Daoy (cell line): ENCODE results near the gene DUS1L. TPM values are rescaled to one million over a fixed set of nuclear protein-coding genes. Genes with fewer than 3 reads are reported as not detected.

Experiments used
- DNase-seq: peaks from one replicate; pipeline ENCODE4 v3.0.0-alpha.2; 2015; ENCODE audit warnings: low read depth
- total RNA-seq: library from RNA; depleted of rRNA; stranded (reverse); fragments of >200 nt; shearing (Covaris generic); gene quantifications from 2 replicates; pipeline ENCODE4 v1.2.3, GENCODE V29; 2014

The DUS1L gene
- total RNA-seq, 1 experiment from 2014 or later = 82.5 TPM

DNA sequence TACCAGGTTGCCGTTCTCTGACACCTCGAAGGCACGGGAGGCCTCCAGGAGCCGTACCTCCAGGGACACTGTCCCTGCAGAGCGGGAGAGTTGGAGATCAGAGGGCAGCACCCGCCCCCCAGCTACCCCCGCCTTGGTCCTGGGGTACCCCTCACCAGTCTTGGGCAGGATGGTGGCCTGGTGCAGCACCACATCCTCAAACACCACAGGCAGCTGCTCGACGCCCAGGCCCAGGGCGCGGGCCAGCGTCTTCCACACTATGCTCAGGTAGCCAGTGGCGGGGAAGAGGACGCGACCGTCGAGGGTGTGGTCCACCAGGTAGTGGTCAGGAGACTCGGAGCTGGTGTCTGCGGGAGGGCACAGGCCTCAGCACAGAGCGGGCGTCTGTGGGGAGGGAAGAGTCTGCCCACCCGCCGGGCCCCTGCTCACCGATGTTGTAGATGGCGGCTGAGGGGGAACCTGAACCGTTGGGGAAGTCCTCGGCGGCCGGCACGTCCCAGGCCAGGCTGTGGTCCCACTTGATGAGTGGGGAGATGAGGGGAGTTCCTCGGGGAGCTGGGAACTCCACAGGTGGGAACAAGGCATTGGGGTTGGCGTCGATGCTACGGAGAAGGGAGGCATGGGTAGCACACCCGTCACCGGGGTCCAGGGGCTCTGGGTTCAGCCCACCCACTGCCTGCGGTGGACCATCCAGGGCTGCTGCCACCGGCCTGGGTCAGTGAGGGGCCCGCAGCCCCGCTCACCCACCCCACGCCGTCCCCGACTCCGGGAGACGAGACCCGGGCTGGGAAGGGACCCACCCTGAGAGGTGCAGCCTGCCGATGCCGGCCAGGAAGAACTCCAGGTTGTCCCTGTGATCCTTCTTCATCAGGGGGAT lies 22.6 kb upstream of the DUS1L start:
- no peak for DNase-seq

DNA sequence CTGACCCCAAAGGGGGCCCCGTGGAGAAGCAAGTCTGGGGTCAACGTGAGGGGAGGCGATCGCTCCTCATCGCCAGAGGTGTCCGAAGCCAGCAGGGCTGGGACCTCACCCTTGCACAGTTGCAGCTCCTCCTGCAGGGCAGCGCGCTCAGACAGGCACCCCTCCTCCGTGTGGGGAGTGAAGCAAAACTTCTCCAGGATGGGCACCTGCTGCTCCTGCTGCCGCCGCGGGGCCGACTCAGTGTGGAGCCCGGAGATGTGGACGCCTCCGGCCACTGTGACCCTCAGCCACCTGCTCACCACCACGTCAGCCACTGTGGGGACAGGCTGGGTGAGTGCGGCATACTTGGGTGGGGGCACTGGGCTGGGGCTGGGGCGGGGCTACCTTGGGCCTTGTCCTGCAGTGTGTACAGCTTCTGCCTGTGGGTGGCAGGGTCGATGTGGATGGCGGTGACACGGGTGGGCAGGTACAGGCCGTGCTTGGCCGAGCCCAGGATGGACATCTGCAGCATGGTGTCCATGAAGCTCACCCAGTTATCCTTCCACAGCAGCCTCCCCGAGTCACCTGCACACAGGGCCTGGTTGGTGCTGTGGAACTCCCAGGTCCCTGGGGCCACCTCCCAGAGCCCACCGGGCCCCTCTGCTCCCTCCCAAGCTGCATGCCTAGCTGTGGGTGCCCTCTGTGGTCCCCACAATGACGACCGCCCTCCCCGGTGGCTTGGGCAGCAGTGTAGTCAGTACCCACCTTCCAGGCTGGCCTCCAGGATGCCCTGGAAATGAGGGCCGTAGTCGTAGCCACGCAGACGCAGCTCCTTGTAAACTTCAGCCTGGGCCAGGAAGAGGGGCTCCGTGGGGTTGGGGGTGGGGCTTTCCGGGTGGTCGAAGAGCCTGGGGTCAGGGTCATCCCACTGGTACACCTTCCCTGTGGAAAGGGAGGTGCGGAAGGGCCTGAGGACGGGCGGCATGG lies 21.6 kb upstream of the DUS1L start:
- DNase-seq = no peak

DNA sequence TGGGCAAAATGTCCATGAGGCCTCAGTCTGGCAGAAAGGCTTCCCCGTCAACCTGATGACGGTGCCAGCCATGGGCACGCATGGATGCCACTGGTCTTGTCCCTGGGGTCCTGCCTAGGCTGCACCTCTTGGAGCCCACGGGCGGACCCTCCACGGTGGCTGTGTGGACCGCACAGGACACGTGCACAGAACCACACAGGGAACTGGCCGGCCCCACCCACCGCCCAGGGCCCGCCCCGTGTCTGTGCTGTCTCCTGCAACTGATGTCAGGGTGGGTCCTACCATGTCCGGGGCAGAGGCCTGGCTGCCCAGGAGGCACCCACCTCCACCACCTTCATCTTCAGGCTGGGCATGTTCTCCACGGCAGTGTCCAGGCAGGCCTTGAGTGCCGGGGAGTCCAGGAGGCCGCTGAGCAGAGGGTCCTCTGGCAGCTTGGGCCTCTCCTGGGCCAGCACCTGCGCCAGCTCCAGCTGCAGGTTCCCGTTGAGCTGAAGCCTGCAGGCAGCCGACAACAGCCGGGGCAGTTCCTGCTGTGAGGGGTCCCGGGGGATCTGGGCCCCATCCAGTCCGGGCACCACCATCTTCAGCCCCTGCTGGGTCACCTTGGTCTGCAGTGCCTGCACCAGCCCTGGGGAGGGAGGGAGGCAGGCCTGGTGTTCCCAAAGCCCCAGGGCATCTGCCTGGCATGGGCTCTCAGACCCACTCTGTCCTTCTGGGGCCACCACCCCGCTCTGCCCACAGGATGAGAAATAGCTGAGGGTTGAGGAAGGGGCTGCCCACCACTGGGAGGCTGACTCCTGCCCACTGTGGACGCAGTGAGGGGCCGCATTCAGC lies 20.5 kb upstream of the DUS1L start:
- DNase-seq = no peak

DNA sequence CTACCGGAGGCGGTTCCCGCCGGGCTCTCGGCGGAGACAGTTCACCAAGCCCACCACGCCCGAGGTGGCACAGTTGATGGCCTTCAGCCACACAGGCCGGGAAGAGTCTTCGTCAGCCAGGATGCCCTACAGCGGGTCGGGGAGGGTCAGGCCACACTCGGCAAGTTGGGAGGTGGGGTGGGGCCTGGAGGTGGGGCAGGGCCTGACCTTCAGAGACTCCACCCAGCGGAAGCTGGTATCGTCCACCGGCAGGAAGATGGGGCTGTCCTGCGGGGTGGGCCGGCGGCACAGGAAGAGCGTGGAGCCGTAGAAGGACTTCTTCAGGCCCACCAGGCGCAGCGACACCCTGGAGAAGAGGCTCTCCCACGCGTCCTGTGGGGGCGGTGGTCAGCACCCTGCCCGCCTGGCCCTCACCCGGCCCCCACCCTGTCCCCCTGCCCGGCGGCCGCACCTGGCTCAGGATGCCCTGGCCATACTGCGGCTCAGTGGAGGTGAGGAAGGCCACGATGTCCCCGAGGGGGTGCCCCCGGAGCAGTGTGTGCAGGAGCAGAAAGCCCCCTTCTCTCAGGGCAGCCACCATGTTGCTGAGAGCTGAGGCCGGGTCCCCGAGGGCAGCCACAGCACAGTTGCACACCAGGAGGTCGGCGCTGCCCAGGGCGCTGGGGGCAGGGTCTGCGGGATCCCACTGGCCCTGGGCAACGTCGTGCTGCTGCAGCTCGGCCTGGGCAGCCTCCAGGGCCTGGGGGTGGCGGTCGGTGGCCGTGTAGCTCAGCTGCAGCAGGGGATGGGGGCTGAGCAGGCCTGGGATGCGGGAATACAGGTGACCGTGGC lies 19.6 kb upstream of the DUS1L start:
- no peak for DNase-seq

DNA sequence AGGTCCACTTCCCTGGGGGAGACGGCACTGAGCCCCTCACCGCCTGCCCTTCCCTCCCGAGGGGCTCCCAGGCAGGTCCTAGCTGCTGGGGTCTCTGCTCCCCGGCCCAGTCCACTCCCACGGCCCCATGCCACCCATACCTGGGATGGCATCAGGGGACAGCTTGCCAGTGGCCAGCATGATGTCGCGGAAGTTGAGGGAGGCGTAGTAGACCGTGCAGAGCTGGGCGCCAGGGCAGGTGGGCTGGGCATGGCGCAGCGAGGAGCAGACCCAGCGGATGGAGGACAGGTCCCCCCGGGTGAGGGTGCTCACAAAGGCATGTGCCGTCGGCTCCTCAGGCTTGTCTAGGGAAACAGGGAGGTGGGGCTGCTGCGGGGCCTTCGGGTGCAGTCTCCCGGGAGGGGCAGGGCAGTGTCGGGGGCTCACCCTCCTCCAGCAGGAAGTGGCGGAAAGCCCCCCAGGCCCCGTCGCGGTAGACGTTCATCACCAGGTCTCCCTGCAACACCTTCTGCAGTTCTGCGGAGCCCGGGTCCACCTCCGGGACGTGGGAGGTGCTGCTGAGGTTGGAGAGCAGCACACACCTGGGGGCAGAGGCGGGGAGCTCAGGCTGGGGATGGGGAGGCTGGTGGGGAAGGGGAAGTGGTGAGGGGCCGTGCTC lies 18.9 kb upstream of the DUS1L start:
- no peak for DNase-seq

DNA sequence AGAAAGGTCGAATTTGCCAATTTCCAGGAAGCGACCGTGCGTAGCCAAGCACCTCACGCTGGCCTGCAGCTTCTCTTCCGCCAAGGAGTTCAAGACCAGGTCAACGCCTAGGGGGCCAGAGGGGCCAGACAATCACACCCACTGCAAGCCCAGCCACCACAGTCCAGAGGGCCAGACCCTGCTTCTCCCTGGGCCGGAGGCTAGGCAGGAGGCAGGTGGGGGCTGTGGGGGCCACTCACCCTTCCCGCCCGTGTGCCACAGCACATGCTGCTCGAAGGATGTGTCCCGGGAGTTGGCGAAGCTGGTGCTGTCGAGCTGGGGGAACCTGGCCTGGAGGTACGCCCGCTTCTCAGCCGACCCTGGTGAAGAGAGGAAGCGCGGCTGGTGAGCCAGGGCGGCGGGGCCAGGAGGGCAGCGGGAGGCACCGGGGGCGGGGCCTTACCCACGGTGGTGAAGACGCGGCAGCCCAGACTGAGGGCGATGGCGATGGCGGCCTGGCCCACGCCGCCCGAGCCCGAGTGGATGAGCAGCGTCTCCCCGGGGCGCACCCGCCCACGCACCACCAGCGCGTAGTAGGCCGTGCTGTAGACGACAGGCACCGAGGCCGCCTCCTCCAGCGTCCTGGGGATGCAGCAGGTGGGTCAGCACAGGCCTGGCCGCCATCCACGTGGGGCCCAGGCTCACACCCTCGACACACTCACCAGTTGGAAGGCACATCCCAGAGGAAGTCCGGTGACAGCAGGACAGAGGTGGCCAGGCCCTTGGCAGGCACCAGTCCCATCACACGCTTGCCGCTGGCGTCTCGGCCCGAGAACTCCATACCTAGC lies 18.1 kb upstream of the DUS1L start:
- DNase-seq = no peak

DNA sequence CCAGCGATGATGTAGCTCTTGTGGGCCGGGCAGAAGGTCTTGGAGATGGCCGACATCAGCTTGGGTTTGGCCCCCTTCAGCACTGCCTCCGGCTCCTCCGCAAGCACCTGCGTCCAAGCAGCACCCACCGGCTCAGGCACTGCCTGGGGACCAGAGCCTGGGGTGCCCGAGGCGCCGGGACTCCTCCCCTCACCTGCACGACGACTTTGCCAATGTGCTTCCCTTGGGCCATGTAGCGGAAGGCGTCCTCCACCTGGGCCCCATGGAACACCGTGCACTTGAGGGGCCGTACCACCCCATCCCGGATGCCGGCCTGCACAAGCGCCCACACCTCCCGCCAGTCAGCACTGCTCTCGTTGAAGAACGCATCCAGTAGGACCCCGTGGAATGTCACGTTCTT lies 17.4 kb upstream of the DUS1L start:
- no peak for DNase-seq

DNA sequence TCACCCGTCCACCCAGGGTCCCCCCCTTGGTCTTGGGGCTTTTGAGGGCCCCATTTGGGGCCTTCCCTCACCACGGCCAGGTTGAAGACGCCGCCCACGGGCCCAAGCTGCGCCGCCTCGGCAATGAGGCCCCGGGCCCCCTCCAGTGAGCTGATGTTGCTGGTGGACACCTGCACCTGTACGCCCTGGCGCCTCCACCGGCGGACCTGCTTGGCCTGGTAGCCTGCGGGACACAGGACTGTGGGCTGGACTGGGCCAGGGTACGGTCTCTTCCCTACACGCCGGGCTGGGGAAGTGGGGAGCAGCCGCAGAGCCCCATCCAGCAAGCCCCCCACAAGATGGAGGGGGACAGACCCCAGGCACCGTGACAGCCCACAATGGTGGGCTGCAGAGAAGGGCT lies 16.9 kb upstream of the DUS1L start:
- DNase-seq = no peak

DNA sequence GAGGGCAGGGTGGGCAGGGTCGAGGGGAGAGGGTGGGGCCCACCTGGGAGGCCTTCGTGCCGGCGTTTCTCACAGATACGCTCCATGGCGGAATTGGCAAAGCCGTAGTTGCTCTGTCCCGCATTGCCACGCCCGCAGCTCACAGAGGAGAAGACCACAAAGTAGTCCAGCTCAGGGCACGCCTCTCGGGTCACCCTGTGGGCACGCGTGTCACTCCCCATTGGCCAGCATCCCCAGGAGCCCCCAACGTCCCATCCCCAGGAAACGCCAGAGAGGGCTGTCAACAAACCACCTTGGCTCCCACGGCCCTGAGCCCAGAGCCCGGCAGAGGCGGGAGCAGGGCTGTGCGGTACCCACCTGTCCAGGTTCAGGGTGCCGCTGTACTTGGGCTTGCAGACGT lies 16.4 kb upstream of the DUS1L start:
- no peak for DNase-seq

DNA sequence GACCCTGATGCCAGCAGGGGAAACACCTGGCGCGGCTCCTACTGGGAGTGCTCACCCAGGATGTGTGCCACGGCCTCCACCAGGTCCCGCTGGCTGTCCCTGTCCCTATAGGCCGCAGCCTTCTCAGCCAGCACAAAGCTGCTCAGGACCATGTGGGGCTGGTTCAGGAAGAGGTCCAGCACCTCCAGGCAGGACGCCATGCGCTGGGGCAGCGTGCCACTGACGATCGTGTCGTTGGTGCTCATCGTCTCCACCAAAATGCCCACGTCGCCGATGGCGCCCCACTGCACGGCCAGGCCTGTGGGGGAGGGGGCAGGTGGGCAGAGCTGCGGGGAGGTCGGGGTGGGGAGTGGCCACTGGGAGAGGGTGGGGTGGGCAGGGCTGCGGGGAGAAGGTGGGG lies 15.9 kb upstream of the DUS1L start:
- no peak for DNase-seq

DNA sequence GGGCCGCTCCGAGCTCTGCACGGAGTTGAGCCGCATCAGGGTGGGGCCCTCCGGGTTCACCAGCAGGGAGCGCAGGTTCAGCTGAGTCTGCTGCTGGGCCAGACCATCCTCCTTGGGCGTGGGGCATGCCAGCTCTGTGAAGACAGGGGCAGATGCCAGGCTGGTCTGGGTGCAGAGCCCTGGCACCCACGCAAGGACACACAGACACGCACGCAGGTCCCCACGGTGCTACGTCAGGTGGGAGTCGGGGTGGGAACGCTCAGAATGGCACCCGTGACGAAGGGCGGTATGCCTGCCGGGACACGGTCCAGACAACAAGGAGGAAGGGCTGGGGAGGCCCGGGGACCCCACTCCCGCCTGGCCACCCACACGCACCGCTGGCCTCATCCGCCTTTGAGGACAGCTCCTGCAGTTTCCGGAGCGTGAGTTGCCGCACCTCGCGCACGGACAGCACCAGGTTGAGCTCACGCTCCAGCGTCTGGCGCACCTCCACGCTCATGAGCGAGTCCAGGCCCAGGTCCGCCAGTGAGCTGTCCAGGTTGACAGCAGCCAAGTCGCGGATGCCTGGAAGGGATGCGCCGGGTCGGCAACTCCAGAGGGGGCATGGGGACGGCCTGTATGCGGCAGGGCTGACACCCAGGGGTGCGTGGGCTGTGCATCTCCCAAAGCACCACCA lies 15.3 kb upstream of the DUS1L start:
- no peak for DNase-seq

DNA sequence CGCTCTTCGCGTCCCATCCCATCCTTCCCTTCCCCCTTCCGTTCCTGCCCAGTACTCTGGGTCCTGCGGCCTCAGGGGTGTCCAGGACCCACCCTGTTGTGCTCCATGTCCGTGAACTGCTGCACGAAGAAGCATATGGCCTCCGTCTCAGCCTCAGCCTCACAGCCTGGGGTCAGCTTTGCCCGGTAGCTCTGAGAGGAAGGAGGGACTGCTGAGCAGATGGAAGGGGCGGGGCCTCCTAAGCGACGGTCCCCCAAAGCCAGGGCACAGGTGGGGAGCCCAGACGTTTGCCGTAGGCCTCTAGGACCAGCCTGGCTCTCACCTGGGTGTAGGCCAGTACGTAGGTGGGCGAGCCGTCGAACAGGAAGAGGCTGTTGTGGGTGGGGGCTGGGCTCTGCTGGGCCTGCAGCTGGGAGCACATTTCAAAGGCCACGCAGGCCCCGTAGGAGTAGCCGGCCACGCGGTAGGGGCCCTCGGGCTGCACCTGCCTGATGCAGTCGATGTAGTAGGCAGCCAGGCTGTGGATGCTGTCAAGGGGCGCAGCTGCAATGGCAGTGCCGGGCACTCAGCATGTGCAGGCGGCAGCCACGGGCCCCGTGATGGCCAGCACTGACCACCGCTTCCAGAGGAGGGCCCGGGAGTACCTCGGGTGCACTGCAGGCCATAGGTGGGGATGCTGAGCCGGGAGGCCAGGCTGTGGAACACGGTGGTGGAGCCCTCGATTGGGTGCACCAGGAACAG lies 14.6 kb upstream of the DUS1L start:
- DNase-seq = no peak

DNA sequence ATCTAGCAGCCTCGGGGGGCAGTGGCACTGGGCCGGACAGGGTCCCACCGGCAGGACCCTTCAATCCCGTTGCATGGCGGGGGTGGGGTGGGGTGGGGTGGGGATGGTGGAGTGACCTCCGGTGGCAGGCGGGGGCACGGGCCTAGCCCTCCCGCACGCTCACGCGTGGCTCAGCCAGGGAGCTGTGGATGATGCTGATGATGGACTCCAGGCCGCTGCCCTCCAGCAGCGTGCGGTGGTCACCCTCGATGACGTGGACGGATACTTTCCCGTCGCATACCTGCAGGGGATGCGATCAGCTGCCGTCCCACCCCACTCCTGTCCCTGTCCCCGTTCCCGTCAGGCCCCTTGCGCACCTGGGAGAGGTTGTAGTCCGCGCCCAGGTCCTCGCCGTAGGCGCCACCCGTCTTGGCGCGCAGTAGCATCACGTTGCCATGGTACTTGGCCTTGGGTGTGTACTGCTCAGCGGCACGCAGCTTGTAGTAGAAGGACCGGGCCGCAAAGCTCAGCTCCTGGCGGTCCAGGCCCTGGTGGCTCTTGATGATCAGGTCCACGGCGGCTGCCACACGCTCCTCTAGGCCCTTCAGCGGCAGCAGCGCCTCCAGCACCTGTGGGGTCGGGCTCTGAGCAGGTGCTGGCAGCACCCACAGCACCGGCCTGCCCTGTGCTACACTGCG lies 13.5 kb upstream of the DUS1L start:
- DNase-seq = no peak

DNA sequence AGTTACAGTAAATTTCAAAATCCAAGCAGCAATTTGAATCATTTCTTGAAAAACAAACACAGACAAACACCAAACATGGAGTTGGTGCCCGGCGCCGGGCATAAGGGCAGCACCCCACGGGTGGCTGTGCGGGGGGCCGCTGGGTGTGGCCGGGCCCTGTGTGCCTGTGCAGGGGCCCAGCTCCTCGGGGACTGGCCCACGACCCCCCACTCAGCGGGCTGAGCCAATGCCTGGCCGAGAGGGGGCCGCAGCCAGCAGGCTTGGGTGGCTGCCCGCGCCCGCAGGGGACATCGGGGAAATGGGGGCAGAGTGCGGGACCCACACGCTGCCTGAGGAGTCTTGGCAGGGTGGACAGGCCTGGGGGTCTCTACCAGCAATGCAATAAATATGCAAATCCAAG lies 12.8 kb upstream of the DUS1L start:
- no peak for DNase-seq

DNA sequence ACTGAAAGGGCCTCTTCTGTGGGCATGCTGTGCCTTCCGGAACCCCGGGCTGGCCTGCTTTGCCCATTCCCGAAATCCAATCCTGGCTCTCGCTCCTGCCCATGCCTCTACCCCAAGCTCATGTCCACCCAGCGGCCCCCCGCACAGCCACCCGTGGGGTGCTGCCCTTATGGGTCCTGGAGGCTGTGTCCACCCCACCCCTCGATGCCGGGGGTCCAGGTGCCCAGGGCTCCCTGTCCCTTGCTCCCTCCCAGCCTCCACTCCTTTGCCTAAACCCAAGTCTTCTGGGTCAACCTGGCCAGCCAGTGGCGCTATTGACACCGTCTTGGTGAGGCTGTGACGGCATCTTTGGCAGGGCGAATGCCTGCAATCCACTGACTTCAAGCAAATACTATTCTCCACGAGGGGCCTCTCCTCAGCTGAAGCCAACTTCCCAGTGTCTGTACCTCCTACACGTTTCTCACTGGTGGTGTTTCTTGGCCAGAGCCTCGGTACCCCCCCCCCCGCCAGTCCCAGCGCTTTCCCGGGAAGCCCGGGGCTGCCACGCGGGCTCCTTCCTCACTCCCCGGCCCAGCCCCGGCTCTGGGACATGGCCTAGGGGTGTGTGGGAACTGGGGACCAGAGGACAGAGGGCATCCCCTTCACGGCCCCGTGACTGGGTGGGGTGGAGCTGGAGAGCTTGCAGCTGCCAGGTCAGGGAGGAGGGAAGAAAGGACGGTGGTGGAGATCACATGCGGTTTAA lies 12.2 kb upstream of the DUS1L start:
- no peak for DNase-seq

DNA sequence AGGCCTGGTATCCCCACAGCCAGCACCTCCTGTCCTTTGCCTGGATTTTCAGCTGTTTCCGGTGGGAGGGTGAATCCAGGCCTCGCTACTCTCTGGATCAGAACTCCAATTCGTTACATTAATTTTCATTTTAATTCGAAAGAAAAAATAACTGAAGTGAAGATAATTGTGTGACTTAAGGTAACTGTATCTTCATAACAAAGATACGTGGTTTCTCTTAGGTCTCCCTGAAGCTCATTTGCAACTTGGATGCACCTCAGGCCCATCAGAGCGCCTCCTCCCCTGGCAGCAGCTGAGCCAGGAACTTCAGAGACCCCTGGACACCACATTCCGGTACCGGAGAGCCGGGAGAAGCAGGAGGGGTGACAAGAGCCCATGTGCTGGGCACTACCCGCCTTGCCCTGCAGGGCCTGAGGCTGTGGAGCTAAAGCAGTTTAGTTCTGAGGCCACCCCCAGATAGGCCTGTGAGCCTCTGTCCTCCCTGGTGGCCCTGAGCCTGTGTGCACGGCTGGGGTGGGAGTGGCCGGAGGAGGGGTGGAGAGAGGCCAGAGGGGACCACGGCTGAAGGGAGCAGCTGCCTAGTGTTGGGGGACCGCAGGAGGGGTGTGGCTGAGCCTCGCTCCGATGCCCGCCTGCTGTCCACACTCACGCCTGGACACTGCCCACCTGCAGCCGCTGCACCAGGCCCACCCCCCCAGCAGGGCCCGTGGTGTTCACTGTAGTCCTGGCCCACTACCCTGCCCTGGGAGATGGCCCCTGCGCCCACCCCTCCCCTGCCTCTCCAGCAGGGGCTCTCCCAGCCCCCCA lies 11.4 kb upstream of the DUS1L start:
- DNase-seq = no peak
